ENCODE data around the gene EXOC5.

The EXOC5 gene

DNA sequence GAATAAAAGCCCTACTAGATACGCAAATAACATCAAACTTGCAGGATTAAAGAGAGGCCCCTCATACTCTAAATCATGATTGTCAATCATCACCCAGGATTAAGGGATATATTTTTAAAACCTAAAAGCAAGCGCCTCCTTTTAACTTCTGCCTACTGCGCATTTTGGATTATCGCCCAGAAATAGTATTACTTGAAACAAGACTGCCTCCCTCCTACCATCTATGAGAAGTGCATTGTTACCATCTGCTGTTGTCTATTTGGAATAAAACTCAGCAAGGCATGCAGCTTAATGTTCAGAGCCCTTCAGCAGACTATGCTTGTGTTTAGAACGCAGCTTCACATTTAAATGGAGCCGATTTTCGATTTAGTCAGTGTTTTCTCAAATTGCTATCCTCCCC is 79.6 kb downstream of the EXOC5 start:
- TF ChIP-seq CTCF (IDR thresholded peaks at IDR 0.05; ENCODE audit: control insufficient read depth, insufficient read depth, low read depth, low read length, missing control alignments) = peak; percentile 36
- no peak overlapping the region for H3K4me3 ChIP-seq (ENCODE audit: control insufficient read depth, low read depth, low read length)
- DNase-seq (ENCODE audit: low read depth) = no peak

DNA sequence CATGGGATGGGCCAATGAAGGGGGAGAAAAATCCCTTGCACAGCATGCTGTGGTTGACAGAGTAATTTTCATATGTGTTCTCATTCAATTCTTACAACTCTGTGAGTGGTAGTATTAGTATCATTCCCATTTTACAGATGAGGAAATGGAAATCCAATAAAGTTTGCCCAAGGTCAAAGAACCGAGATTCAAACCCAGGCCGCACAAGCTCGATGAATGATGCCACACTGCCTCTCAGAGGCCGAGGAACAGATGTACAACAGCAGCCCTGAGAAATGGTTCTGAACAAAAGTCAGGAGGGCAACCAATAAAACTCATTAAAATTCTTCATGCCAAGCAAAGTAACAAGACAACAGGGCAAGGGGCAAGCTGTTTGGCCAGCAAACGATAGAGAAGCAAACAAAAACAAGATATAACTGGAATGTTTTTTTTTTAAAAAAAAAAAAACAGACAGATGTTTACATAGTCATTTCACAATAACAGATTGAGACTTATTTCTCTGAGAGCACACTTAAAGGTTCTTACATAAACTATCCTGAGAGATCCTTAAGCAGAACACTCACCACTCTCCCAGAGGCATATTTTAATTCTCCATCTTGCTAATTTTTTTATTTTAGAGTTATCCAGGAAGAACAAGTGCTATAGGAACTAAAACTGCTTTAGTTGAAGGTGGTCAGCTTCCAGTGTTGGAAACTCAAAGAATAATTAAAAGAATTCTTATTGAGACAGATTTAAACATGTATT is 85.8 kb downstream of the EXOC5 start:
- H3K4me3 ChIP-seq (ENCODE audit: control insufficient read depth, low read depth, low read length) = no peak overlapping the region
- peak; percentile 27 for TF ChIP-seq CTCF (IDR thresholded peaks at IDR 0.05; ENCODE audit: control insufficient read depth, insufficient read depth, low read depth, low read length, missing control alignments)
- no peak for DNase-seq (ENCODE audit: low read depth)

- no peak for TF ChIP-seq CTCF (IDR thresholded peaks at IDR 0.05; ENCODE audit: control insufficient read depth, insufficient read depth, low read depth, low read length, missing control alignments)
- no peak for DNase-seq (ENCODE audit: low read depth)
Observed at GRCh38 chr14:57179273-57179672, 89.4 kb downstream of the EXOC5 start.

DNA sequence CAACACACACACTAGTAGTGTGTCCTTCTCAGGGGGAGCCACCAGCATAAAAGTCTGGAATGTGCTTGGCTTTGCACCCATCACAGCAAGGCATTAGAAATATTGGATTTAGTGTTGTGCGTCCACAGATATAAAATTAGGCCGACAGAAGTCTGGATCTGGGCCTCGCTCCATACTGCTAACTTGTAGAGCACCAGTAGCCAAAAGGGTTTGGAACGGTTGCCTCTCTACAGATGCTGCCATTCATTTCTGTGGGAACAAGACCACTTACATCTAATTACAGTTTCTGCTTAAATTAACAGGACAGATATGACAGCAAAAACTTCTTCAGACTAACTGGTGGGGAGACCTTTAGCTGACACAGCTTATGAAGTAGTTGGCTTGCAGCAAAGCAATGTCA is 94.2 kb downstream of the EXOC5 start:
- no peak for DNase-seq (ENCODE audit: low read depth)
- no peak for TF ChIP-seq CTCF (IDR thresholded peaks at IDR 0.05; ENCODE audit: control insufficient read depth, insufficient read depth, low read depth, low read length, missing control alignments)
- H3K4me3 ChIP-seq (ENCODE audit: control insufficient read depth, low read depth, low read length) = no peak overlapping the region

More at GRCh38 chr14:57179273-57179672, 89.4 kb downstream of the EXOC5 start:
- H3K4me3 ChIP-seq (ENCODE audit: control insufficient read depth, low read depth, low read length) = no peak overlapping the region

DNA sequence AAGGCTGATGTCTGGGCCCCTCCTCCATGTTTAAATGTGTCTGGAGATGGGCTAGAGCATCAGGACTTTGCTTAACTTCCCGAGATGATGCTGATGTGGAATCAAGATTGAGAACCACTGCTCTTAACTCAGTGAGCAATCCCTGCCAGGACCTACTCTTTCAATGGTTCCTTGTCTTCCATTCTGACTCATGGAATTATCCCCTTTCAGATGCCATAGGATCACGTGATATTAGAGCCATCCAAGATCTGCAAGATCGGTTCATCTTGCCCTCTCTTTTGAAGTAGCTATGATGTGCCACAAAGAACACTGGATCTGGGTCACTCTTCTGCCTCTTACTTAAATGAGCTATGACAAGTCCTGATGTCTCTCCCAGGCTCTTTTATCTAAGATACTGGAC is 96.8 kb downstream of the EXOC5 start:
- no peak for DNase-seq (ENCODE audit: low read depth)
- no peak for TF ChIP-seq CTCF (IDR thresholded peaks at IDR 0.05; ENCODE audit: control insufficient read depth, insufficient read depth, low read depth, low read length, missing control alignments)
- H3K4me3 ChIP-seq (ENCODE audit: control insufficient read depth, low read depth, low read length) = no peak overlapping the region

DNA sequence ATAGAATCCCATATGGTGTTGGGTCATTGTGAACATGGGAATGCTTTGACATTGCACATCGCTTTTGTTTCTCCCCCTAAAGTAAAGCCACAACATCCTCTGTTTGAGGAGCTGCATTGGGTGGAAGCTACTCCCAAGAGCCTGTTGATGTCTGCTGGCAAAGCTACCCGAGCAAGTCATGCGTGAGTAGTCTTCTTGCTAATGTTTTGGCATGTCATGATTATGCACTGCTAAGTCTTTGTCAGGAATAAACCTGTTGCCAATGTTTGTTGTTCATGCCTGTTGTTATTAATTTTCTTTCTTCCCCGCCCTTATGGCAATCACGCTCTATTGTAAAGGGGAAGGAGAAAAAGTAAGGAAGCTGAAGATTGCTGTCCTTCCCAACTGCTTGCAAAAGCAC is 97.3 kb downstream of the EXOC5 start:
- no peak overlapping the region for H3K4me3 ChIP-seq (ENCODE audit: control insufficient read depth, low read depth, low read length)
- DNase-seq (ENCODE audit: low read depth) = no peak
- no peak for TF ChIP-seq CTCF (IDR thresholded peaks at IDR 0.05; ENCODE audit: control insufficient read depth, insufficient read depth, low read depth, low read length, missing control alignments)
